Dermis microvascular lymphatic vessel endothelial cell (primary cell): Measurements from ENCODE around the gene LYZ. TPM values are rescaled to one million over a fixed set of nuclear protein-coding genes. Genes with fewer than 3 reads are reported as not detected.
A peak's percentile ranks its signal among the peaks of the same experiment; 100 is the strongest.

ENCODE experiments used
- DNase-seq, 2 donors: peaks; one replicate each; pipeline versions ENCODE4 v3.0.0 to v3.0.0-alpha.2; 2010; ENCODE audit warnings: low read depth in 2 of 2
- total RNA-seq: library from RNA; depleted of rRNA; stranded (reverse); fragments of >200 nt; gene quantifications from 2 replicates; pipeline ENCODE4 v1.2.1, GENCODE V29; 2014

LYZ gene
- total RNA-seq, 1 donor from 2014 or later = not detected

DNA sequence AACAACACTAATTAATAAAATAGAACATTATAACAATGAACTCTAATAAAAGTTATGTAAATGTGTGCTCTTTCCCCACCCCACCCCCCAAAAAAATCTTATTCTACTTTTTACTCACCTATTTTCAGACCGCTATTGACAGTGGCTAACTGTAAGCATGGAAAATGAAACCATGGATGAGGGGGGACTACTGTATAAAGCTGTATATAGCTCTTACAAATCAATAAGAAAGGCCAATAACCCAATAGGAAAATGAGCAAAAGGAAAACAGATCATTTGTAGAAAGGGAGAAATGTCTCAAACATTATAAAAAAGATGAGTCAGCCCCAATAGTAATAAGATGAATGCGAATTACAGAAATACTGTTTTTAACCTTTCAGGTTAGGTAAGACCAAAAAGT, 38.7 kb downstream of the LYZ start:
- no peak for DNase-seq

DNA sequence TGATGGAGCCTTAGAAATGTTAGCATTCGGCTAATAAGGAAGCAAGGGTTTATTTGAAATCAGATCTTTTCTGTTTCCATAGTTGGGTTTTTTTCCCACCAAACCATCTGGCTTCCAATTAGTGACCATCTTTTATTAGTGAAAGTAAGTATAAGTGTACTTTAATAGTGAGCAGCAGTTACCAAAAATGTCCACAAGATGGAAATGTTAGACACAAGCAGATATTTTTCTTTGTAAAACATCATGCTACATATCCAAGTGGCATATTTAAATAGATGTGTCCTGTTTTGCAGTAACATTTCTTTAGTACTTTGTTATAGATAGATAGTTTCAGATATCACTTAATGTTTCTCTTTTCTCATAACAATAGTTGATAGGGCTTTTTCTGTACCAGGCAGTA, 40.2 kb downstream of the LYZ start:
- peak; percentile 59 to 76 for DNase-seq

DNA sequence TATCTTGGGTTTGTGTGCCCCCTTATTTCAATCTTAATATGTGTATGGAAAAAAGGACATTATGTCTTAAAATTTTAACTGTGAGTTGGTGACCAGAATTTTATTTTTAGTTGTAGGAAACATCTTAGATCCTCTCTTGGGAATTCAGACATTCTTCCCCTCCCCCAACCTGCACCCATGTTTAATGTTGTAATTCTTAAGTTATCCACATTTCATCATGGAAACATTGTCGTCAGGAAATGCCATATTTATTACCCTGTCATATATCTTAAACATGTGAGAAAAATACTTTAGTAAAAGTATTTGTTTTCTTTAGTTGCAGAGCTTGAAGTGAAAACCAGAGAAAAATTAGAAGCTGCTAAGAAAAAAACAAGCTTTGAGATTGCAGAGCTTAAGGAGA, 41.6 kb downstream of the LYZ start:
- DNase-seq = peak in 1 of 2 donors; percentile 6

DNA sequence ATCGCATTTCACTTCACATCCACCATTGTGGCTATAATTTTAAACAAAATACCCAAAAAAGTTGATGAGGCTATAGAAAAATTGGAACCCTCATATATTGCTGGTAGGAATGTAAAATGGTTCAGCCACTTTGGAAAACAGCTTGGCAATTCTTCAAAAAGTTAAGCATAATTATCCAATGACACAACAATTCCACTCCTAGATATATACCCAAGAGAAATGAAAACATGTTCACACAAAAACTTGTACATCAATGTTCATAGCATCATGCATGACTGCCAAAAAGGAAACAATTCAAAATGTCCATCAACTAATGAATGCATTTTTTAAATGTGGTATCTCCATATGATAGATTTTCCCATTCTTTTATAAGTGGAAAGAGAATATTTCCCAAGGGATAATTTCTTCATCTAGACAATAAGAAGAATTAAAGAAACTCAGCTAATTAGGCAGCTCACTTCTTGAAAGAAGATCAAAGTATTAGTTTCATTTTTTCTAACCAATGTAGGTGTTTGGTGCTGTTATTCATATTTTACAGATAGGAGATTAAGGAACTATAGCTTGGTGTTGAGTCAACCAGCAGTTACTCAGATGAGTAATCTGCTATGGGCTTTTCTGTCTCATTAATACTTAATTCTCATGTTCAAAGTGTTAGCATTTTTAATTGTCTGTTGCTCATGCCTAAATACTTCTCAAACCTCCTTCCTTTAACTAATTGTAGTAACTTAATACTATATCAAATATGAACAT, 44.2 kb downstream of the LYZ start:
- DNase-seq = no peak

DNA sequence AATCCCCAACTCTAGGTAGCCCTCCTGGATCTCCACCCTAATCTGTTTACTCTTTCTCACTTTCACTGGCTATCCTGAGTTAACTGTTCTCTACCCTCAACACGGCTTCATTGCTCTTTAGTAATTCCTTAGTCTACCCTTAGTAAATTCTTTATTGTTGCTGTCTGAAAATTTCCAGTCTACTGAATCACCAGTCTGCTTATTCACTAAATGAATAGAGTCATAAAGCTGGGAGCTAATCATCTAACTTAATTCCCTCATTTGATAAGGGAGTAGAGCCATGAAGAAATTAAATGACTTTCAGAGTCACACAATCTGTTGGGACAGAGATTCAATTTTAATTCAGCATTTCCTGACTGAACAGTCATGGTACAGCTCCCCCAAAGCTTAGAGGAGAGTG, 47.9 kb downstream of the LYZ start:
- no peak for DNase-seq

DNA sequence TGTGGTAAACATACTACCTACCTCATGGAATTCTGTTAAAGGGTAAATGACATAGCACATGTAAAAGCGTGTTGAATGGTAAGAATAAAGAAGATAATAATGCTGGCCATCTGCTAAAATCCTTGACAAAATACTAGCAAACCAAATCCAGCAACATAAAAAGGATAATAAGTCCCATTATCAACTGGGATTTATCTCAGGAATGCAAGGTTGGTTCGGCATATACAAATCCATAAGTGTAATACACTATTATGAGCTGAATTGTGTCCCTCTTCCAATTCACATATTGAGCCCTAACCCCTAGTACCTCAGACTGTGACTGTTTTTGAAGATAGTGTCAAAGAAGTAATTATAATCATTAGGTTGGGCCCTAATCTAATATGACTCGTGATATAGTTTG, 48.8 kb downstream of the LYZ start:
- DNase-seq = no peak

DNA sequence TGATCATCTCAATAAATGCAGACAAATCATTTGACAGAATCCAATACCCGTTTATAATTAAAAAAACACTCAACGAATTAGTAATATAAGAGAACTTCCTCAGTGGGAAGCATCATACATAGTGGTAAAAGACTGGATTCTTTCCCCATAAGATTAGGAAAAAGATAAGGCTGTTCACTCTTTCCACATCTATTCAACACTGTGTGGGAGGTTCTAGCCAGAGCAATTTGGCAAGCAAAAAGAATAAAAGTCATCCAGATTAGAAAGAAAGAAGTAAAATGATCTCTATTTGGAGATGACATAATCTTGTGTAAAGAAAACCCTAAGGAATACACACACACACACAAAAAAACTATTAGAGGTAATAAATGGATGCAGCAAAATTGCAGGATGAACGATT, 49.8 kb downstream of the LYZ start:
- no peak for DNase-seq

DNA sequence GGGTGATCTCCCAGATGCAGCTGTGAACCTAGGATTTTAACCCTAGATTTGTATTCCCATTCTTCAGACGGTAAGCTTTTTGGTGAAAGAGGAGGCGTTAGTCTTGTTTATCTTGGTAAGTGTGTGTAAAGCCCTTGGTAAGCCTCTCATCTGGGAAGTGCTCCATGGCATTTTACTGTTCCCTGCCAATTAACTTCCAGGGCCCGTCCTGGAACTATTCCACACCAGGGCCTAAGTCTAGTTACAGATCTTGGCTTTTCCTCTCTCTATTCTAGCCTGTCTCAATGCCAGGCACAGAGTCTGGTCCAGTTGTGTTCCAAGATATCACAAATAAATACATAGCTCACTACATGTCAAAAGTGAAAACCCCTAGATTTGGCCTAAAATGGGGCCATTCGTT, 53.8 kb downstream of the LYZ start:
- no peak for DNase-seq

Other genes starting within 250 kb of the LYZ start
- 17.1 and 17.7 TPM in 2 replicates for gene CPSF6, start 108.8 kb upstream of the LYZ start, total RNA-seq
- 17.6 and 18.8 TPM in 2 replicates for gene YEATS4, start 11.4 kb downstream of the LYZ start, total RNA-seq
- gene FRS2, start 122.0 kb downstream of the LYZ start, total RNA-seq = 16.2 and 16.6 TPM in 2 replicates
- 227 and 251 TPM in 2 replicates for gene CCT2, start 237.1 kb downstream of the LYZ start, total RNA-seq